IPS DF 19.7 (cell line): ENCODE data around the gene AIF1.
"Not testable (repeated sequence)": the region's sequence is repeated elsewhere in the genome, so short reads cannot be mapped to it uniquely, and the experiment has no call there.

ENCODE experiments used
- DNase-seq: peaks from one replicate; pipeline ENCODE4 v3.0.0-alpha.2; 2013; ENCODE audit warnings: low read depth, low spot score

Gene AIF1

GRCh38 chr6:31580807-31581433 lies 34.1 kb upstream of the AIF1 start:
- no peak for DNase-seq

- no peak for DNase-seq
Measured at GRCh38 chr6:31581434-31582229, 33.4 kb upstream of the AIF1 start.

- DNase-seq = no peak
Measured at GRCh38 chr6:31582230-31582643, 32.8 kb upstream of the AIF1 start, which contains the start of gene LTB. TSS of gene LTB (minus strand) at chr6:31582424. CDS start at chr6:31582417, 7 bp downstream.

GRCh38 chr6:31585491-31585890 lies 29.5 kb upstream of the AIF1 start:
- peak; percentile 42 for DNase-seq

- DNase-seq = no peak
Measured at GRCh38 chr6:31586008-31586407, 29.0 kb upstream of the AIF1 start, which contains the start of gene LST1. TSS of gene LST1 (plus strand) at chr6:31586277. CDS start at chr6:31587300, 1,023 bp downstream.

- DNase-seq = no peak
Measured at GRCh38 chr6:31586599-31587281, 28.3 kb upstream of the AIF1 start.

GRCh38 chr6:31587791-31588777 lies 26.9 kb upstream of the AIF1 start:
- DNase-seq = no peak

- DNase-seq = no peak
Measured at GRCh38 chr6:31588871-31589650, 26.0 kb upstream of the AIF1 start.

GRCh38 chr6:31590691-31591090 lies 24.3 kb upstream of the AIF1 start:
- DNase-seq = not testable (repeated sequence)

- DNase-seq = no peak
Measured at GRCh38 chr6:31592396-31592771, 22.6 kb upstream of the AIF1 start.

GRCh38 chr6:31597006-31597405 lies 18.0 kb upstream of the AIF1 start:
- no peak for DNase-seq

GRCh38 chr6:31607317-31607716 lies 7.7 kb upstream of the AIF1 start:
- no peak for DNase-seq

- no peak for DNase-seq
Measured at GRCh38 chr6:31609519-31610406, 5.3 kb upstream of the AIF1 start.

GRCh38 chr6:31610968-31611367 lies 4.1 kb upstream of the AIF1 start:
- DNase-seq = no peak

GRCh38 chr6:31614075-31614619 lies 887 bp upstream of the AIF1 start:
- no peak for DNase-seq

- DNase-seq = no peak
Measured at GRCh38 chr6:31615748-31616147, 714 bp downstream of the AIF1 start.

- DNase-seq = no peak
Measured at GRCh38 chr6:31617010-31617409, 2.0 kb downstream of the AIF1 start.

GRCh38 chr6:31619805-31620585 lies 5.0 kb downstream of the AIF1 start:
- peak; percentile 91 for DNase-seq
